Frontal cortex (tissue), 4 donors: ENCODE data around the gene CEP70. TPM values are rescaled to one million over a fixed set of nuclear protein-coding genes. Genes with fewer than 3 reads are reported as not detected.
"Not testable (repeated sequence)": the region's sequence is repeated elsewhere in the genome, so short reads cannot be mapped to it uniquely, and the experiment has no call there.

Experiments used
- DNase-seq, 2 donors: peaks; one replicate each; pipeline ENCODE4 v3.0.0; 2012; ENCODE audit warnings: low spot score in 2 of 2
- FAIRE-seq: peaks from 2 replicates; lab custom pipeline; 2012; peaks lifted over from hg19 to GRCh38; lab: Jason Lieb, UNC
- total RNA-seq: library from RNA; depleted of rRNA; stranded (reverse); fragments of >200 nt; gene quantifications from one replicate; pipeline ENCODE4 v1.2.3, GENCODE V29; 2014
- donor health status: control.
- donor health status: control.
- donor health status: control.

Gene CEP70
- total RNA-seq, 1 donor from 2014 or later = 89.7 TPM

DNA sequence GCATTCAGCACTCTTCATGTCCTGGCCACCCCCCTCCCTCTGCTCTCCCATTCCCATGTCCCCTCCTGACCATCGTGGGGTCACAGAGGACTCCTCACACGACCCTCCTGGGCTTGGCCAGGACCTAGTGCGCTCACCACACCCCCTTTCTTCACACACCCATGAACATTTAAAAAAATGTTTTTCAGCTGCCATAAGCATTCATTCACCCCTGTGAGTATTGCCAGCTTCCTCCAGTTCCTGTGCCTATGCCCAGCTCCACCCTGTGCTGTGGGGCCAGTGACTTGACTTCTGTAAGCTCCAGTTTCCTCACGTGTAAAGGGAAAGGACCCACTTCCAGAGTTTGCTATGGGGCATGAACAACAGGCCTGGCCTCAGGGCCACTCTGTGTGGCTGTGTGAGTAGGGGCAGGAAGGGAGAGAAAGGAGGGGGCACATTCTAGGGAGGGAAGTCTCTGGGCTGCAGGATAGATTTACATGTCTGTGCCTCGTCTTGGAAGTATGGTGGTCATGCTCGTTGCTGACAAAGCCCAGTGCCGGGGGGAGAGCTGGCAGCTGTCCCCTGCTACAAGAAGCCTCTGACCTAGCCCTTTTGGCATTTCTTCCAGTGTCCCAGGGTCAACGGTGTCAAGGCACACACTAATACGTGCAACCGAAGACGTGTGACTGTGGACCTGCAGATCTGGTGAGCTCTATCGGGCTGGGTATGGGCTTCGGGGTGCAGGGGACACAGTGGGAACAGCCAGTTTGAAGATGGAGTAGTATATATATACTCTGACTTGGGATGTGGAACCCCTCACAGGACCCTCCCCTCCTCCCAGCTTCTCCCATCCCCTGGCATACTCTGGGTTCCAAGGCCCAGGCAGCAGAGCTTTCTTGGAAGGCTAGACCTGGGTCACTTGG lies 136.8 kb downstream of the CEP70 start:
- no peak for FAIRE-seq
- DNase-seq = no peak

DNA sequence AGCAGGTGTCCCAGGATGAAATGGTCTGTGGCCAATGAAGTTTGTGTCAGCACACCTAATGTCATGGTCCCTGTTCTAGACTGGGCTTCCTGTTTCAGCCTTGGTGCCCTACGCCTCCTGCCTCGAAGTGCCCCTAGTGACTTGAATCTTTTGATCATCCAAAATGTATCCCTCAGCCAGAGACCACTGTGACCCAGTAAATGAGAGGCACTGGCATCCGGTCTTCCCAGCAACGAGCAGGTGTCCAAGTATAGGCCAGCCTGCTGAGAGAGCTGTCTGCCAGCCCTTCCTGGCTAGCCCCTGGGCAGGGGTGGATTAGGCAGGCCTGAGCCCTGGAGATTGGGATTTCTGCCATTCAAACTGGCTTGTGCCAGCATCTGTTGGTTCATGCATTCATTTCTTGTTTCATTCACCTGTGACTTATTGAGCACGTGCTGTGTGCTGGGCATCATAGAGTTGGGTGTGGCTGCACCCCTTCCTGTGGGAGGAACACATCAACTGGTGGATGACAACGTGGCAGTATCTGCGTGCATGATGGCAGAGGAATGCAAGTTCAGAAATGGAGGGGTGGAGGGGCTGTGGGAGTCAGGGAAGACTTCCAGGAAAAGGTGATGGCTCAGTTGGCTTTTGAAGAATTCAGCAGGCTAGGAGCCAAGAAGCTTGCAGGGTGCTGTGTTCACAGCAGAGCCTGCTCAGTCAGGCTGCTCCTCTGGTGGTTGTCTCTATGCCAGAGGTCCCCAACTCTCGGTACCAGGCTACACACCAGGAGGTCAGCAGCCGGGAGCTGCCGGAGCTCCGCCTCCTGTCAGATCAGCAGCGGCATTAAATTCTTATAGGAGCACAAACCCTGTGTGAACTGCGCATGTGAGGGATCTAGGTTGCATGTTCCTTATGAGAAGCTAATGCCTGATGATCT lies 138.0 kb downstream of the CEP70 start:
- FAIRE-seq (no peak), DNase-seq (no peak)

DNA sequence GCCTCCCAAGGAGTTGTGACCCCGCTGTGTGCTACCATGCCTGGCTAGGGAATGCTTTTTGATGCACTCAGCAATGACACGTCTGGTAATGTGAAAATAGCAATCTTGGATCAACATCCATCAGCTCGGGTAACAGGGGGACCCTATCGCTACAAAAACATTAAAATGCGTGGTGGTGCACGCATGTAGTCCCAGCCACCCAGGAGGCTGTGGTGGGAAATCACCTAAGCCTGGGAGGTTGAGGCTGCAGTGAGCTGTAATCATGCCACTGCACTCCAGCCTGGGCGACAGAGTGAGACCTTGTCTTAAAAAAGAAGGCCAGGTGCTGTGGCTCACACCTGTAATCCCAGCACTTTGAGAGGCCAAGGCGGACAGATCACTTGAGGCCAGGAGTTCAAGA lies 140.1 kb downstream of the CEP70 start:
- FAIRE-seq, DNase-seq: not testable (repeated sequence)

DNA sequence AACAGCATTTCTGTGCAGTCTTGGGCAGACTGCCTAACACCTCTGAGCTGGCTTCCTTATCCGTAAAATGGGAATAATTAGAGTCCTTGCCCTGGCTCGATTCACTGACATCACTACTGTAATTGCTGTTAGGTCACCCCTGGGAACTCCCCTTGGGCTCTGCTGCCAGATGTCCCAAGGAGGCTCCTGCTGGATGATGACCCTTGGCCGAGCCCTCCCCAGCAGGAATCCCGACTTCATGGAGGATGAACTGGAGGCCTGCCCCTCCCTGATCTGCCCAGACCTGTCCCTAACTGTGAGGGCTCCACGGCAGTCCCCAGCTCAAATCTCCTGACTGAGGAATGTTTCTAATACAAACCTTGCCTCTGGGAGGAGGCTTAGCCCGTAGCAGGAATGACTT lies 141.6 kb downstream of the CEP70 start:
- DNase-seq (no peak), FAIRE-seq (no peak)

DNA sequence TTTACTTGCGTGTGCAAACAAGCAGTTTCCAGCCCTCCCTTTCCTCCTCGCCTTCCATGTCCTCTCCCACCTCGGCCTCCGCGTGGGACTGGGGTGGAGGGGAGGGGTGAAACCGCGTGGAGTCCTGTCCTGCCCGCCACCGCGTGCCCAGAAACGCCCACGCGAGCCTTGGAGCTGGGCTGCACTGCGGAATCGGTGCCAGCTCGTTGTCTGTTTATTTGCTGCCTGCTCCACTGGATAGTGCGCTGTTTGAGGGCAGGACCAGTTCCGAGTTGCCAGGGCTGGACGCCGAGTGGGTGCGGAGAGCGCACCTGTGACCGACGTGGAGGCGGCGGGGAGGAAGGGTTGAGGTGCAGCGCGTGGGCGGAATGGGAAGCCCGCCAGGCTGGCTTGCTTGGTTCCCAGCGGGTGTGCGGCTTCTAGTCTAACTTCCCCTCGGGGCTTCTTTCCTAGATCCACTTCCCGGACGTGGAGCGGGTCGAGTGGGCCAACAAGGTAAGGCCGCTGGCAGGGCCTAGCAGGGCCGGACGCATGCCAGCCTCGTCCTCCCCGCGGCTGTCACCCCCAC lies 142.4 kb downstream of the CEP70 start:
- DNase-seq (no peak), FAIRE-seq (no peak)

DNA sequence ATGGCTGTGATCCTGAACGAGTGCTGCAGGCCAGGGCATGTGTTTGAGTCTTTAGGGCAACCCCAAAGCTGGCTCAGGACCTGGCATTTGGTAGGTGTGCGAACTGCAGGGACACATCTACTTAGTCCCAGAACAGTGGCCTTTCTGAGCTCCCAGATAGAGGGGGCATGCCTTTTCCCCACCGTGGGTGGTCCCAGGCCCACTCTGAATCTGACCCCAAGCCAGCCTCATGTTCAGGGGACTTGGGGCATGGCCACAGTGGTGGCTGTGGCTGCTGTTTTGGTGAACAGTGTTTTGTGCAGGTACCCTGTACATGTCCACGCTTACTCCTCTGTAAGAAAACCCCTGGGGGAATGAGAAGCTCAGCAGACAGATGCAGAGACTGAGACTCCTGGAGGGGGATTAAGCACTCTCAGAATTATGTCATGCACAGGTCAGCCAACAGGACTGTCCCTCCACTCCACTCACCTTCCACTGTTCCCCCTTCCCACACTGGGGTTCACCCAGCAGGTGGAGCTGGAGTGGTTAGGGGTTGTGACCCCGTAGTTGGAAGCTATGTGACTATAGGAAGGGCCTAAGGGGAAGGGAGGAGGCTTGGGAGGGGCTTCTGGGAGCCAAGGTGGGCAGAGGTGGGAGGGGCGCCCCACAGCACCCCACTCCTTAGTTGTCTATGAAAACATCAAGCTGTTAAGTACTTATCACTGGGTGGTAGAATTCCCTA lies 143.2 kb downstream of the CEP70 start:
- DNase-seq = no peak

DNA sequence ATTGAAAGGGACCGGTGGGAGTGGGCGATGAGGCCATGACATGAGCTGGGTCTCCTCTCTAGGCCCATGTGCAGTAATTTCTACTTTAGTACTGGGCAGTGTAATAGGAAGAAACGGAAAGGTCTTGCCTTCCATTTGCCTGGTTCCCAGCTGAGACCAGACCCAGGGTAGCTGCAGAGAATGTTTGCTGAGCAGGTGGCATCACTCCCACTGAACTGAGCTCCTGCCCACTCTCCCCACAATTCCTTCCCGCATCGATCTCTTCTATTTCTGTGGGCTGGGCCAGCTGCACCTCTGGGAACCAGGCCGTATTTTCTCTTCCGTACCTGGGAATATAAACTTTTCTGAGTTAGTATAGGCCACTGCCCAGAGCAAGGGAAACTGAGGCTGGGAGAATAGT lies 143.9 kb downstream of the CEP70 start:
- no peak for DNase-seq
- no peak for FAIRE-seq

More for the DNA sequence above, 143.2 kb downstream of the CEP70 start:
- FAIRE-seq = no peak

DNA sequence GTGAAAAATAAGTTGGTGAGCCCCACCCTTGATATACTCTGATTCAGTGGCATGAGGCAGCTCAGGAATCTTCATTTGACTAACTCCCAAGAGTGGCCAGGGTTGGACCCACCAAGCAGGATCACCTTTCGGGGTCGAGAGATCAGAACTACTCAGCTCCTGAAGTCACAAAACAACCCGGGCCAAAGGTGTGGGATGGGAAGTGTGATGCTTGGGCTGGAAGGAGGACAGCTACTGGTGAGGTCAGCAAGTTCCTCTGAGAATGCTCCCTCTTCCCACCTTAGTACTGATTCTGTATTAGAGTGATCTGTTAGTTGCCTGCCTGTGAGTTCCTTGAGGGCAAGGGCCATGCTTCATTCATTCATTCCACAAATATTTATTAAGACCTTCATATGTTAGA lies 144.6 kb downstream of the CEP70 start:
- DNase-seq (no peak), FAIRE-seq (no peak)

DNA sequence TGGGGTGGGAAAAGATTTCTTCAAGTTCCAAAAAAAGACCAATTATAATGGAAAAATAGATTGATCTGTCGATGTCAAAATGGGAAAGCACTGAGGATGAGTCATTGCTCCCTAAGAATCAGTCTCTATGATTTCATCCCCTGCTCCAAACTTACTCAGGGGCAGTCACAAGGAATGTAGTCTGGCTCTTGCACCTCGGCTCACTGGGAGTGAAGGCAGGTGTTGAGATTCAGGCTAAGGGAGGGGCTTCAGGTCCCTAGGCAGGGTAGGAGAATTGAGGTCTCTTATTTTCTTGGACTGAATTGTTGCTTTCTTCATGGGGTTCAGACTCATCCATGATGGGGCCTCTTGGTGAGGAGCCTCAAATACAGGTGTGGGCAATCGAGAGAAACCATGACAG lies 145.4 kb downstream of the CEP70 start:
- FAIRE-seq = no peak

DNA sequence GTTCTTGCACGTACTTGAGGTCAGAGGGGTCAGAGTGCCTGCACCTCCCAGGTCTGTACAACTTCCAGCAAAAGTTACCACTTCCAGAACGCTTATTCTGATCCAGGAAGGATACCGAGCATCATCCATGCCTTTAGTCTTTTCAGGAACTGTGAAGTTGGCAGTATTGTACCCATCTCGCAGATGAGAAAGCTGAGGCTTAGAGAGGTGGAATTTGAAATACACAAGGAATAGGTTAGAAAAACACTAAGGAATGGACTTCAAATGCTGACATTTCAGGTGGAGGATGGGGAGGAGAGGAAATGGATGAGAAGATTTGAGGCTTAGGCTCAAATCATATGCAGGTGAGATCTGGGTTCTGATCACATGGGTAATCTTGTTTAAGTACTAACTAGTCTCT lies 148.4 kb downstream of the CEP70 start:
- DNase-seq (no peak), FAIRE-seq (no peak)

More for the DNA sequence above, 145.4 kb downstream of the CEP70 start:
- DNase-seq = no peak

DNA sequence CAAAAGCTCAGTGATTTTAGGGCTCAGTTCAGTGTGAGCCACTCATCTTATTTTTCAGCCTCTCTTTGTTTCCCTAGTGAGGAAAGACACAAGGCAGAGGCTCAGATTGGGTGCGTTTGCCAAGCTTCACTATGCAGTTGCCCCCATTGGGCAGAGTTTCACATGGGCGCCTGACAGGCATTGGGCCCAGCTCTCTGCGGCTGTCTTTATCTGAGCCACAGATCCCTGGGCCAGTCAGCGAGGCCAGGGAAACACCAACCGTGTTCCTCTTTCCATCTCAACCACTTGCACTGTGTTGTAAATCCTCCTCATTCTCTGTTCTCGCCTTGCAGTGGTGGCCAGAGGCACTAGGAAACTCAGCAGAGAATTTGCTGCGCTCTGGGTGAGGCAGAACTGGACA lies 148.8 kb downstream of the CEP70 start:
- DNase-seq = no peak
- FAIRE-seq = no peak

Other genes starting within 250 kb of the CEP70 start
- gene MRAS, start 245.7 kb downstream of the CEP70 start, total RNA-seq = 66.0 TPM
- 0.41 TPM for gene ESYT3, start 159.6 kb downstream of the CEP70 start, total RNA-seq
- 26.9 TPM for gene FAIM, start 14.5 kb upstream of the CEP70 start, total RNA-seq
- 28.9 TPM for gene PIK3CB, start 240.7 kb upstream of the CEP70 start, total RNA-seq